Keratinocyte (primary cell): ENCODE data around the gene ITGB1BP1. TPM values are rescaled to one million over a fixed set of nuclear protein-coding genes. Genes with fewer than 3 reads are reported as not detected.

Experiments used
- DNase-seq: peaks from one replicate; pipeline ENCODE4 v3.0.0-alpha.2; 2011; ENCODE audit warnings: low read depth, missing footprints, low spot score
- FAIRE-seq: peaks from 2 replicates; lab custom pipeline; 2011; peaks lifted over from hg19 to GRCh38; lab: Jason Lieb, UNC
- H2AFZ ChIP-seq: 2 replicates; pipeline ENCODE4 v1.6.0; 2012; ENCODE audit warnings: low read length, control low read depth, inconsistent platforms; ENCODE audit not compliant: control insufficient read depth
- H3K27ac ChIP-seq: 2 replicates; pipeline ENCODE4 v1.5.1; 2011; ENCODE audit warnings: low read length; ENCODE audit not compliant: control insufficient read depth, insufficient read depth
- H3K27me3 ChIP-seq: 3 replicates; pipeline ENCODE4 v1.6.0; 2011; ENCODE audit warnings: low read length; ENCODE audit not compliant: control insufficient read depth, insufficient read depth; ENCODE audit errors: extremely low read depth
- H3K36me3 ChIP-seq, 2 experiments: 2 replicates in 1 of 2; 3 replicates in 1 of 2; pipeline ENCODE4 v1.5.1; 2011; ENCODE audit warnings: low read length in 2 of 2, mild to moderate bottlenecking in 1 of 2; ENCODE audit not compliant: control insufficient read depth in 2 of 2, insufficient read depth in 2 of 2; ENCODE audit errors: extremely low read depth in 1 of 2
- H3K4me1 ChIP-seq: 3 replicates; pipeline ENCODE4 v1.5.1; 2011; ENCODE audit warnings: low read length; ENCODE audit not compliant: control insufficient read depth, insufficient read depth; ENCODE audit errors: extremely low read depth
- H3K4me2 ChIP-seq: 3 replicates; pipeline ENCODE4 v1.6.0; 2011; ENCODE audit warnings: low read depth, low read length; ENCODE audit not compliant: control insufficient read depth, insufficient read depth; ENCODE audit errors: extremely low read depth
- H3K4me3 ChIP-seq, 3 experiments: fragments of 200-600 bp in 1 of 3; sonication (generic) in 1 of 3; 2 replicates in 2 of 3; 3 replicates in 1 of 3; pipeline ENCODE4 v1.5.1; 2011 to 2016; ENCODE audit warnings: low read length in 3 of 3, mild to moderate bottlenecking in 3 of 3, control low read depth in 2 of 3, inconsistent platforms in 1 of 3, low read depth in 1 of 3, mixed read lengths in 1 of 3, mixed run types in 1 of 3, moderate library complexity in 1 of 3; ENCODE audit not compliant: control insufficient read depth in 2 of 3, insufficient read depth in 2 of 3; ENCODE audit errors: extremely low read depth in 1 of 3
- H3K79me2 ChIP-seq: 2 replicates; pipeline ENCODE4 v1.6.0; 2012; ENCODE audit warnings: low read length; ENCODE audit not compliant: control insufficient read depth, insufficient read depth
- H3K9ac ChIP-seq: 3 replicates; pipeline ENCODE4 v1.6.0; 2011; ENCODE audit warnings: low read length; ENCODE audit not compliant: control insufficient read depth, insufficient read depth; ENCODE audit errors: extremely low read depth
- H3K9me1 ChIP-seq: 3 replicates; pipeline ENCODE4 v1.6.0; 2011; ENCODE audit warnings: low read length; ENCODE audit not compliant: control insufficient read depth, insufficient read depth; ENCODE audit errors: extremely low read depth
- H3K9me3 ChIP-seq: 2 replicates; pipeline ENCODE4 v1.5.1; 2012; ENCODE audit warnings: low read depth, low read length; ENCODE audit not compliant: control insufficient read depth
- H4K20me1 ChIP-seq: 3 replicates; pipeline ENCODE4 v1.6.0; 2011; ENCODE audit warnings: low read length; ENCODE audit not compliant: control insufficient read depth, insufficient read depth; ENCODE audit errors: extremely low read depth
- EZH2 ChIP-seq: IDR thresholded peaks from one replicate; pipeline ENCODE4 v1.6.1; 2012; ENCODE audit warnings: inconsistent platforms, mild to moderate bottlenecking, low read length, moderate library complexity
- dilution Hi-C: fragments of 300-500 bp; cut with MboI; formaldehyde crosslinking; loops from one replicate; pipeline ENCODE4 v1.7.0; 2020; ENCODE audit warnings: low sequenced_read_pairs; ENCODE audit not compliant: extremely low pct_ligation_motif_present
- polyA plus RNA-seq, 5 experiments: library from polyadenylated mRNA; depleted of rRNA in 3 of 5; stranded (reverse) in 3 of 5; stranded (forward) in 1 of 5; unstranded in 1 of 5; fragments of >200 nt; gene quantifications; 1 replicate in 1 of 5; 2 replicates in 3 of 5; 3 replicates in 1 of 5; pipeline versions ENCODE4 v1.2.1 to v1.2.3, GENCODE V29; 2011 to 2012; ENCODE audit warnings: missing spikeins in 2 of 5, low read depth in 1 of 5, low replicate concordance in 1 of 5
- TF ChIP-seq, protein P1 (sequence below), 3 experiments: IDR thresholded peaks in 1 of 3; conservative IDR thresholded peaks in 1 of 3; optimal IDR thresholded peaks in 1 of 3; 2 replicates in 2 of 3; 3 replicates in 1 of 3; pipeline versions ENCODE3 to v1.5.1; 2011; ENCODE audit warnings: low read length in 3 of 3, mild to moderate bottlenecking in 3 of 3, moderate library complexity in 2 of 3, control low read depth in 1 of 3, inconsistent platforms in 1 of 3; ENCODE audit not compliant: insufficient read depth in 2 of 3; ENCODE audit errors: extremely low read depth in 1 of 3

ITGB1BP1 gene
- polyA plus RNA-seq, 1 donor (not counting 4 experiments of a cell fraction or from before 2014, with no cell fraction given), result 169 TPM

DNA sequence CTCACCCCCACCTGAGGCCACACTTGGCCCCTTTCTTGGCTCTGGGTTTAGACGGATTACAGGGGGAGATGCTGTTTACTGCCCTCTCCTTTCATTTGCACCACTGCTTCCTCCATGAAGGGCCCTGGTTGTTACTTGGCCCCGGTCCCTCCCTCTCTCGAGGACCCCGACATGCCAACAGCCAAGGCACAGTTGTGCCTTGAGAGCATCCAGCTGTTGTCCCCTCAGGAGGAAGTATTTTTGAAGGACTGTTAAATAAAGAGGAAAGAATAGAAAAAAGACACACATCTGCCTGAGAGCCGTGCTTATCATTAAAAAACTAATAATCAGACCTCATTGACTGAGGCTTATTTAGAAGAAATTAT, 44.0 kb downstream of the ITGB1BP1 start:
- no peak overlapping the region for H3K27ac ChIP-seq
- no peak overlapping the region for H3K4me3 ChIP-seq
- H4K20me1 ChIP-seq, result no peaks in the 10 kb centered on the region
- peaks cover 44 to 52% of the 10 kb centered on the region in 2 experiments for H3K36me3 ChIP-seq
- H3K9me1 ChIP-seq, result no peaks in the 10 kb centered on the region
- H2AFZ ChIP-seq, result no peak overlapping the region
- H3K4me2 ChIP-seq, result no peak overlapping the region
- no peak for TF ChIP-seq EZH2
- TF ChIP-seq, protein P1, sequence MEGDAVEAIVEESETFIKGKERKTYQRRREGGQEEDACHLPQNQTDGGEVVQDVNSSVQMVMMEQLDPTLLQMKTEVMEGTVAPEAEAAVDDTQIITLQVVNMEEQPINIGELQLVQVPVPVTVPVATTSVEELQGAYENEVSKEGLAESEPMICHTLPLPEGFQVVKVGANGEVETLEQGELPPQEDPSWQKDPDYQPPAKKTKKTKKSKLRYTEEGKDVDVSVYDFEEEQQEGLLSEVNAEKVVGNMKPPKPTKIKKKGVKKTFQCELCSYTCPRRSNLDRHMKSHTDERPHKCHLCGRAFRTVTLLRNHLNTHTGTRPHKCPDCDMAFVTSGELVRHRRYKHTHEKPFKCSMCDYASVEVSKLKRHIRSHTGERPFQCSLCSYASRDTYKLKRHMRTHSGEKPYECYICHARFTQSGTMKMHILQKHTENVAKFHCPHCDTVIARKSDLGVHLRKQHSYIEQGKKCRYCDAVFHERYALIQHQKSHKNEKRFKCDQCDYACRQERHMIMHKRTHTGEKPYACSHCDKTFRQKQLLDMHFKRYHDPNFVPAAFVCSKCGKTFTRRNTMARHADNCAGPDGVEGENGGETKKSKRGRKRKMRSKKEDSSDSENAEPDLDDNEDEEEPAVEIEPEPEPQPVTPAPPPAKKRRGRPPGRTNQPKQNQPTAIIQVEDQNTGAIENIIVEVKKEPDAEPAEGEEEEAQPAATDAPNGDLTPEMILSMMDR (optimal IDR thresholded peaks at IDR 0.05 in 1 of 3, IDR thresholded peaks at IDR 0.05 in 1 of 3, conservative IDR thresholded peaks at IDR 0.05 in 1 of 3; ENCODE audit: extremely low read depth in 1 of 3, insufficient read depth in 2 of 3, low read length in 3 of 3), result no peak
- DNase-seq, result no peak
- H3K4me1 ChIP-seq, result peaks cover 6% of the 10 kb centered on the region
- FAIRE-seq, result no peak
- dilution Hi-C loops, result no loop called here
- H3K9ac ChIP-seq, result no peak overlapping the region
- no peaks in the 10 kb centered on the region for H3K79me2 ChIP-seq
- no peaks in the 10 kb centered on the region for H3K9me3 ChIP-seq
- no peaks in the 10 kb centered on the region for H3K27me3 ChIP-seq

DNA sequence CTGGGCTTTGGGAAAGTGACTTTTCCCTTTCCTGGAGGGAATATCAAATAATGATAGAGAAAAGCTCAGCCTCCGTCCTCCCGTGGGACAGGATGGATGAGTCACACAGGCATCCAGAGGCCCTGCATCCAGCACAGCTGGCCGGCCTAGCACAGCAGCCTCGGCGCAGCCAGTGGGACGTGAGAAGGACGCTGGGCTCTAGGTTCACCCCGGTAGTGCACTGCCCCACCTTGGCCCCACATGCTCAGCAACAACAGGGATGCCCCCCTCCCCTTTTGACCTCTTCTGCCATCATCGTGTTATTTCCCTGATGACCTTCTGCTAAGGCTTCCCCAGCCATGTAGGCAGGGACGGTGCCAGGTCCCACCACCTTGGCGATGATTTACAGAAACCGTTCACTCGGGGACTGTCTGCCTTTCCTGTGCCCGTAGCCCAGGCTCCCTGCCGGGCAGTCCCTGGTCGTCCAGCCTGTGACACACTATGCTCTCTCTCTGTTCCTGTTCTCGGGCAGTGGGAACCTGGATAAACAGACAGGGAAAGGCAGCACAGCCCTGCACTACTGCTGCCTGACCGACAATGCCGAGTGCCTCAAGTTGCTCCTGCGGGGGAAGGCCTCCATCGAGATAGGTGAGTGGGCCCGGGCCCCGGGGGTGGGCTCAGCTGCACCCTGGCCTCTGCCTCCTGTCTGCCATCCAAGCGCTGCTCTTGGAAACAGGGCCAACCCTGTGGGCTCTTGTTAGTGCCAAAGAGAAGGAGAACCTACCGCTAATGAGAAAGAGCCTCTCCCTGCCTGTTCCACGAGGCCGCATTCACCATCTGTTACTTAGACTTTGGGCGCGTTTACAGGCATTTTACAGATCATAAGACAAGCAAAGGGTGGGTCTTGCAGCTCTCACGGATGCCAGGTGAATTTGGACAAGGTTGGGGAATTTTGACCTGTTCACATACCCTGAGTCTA, 44.6 kb downstream of the ITGB1BP1 start:
- DNase-seq (no peak), FAIRE-seq (no peak)
- Histone ChIP-seq H3K9ac (no peak overlapping the region), H3K27me3 (no peaks in the 10 kb centered on the region), H3K9me1 (no peaks in the 10 kb centered on the region), H3K27ac (no peak overlapping the region), H3K4me2 (no peak overlapping the region), H2AFZ (no peak overlapping the region), H3K4me3 (no peak overlapping the region), H3K36me3 (peaks cover 46 to 49% of the 10 kb centered on the region in 2 experiments), H3K79me2 (no peaks in the 10 kb centered on the region), H3K9me3 (no peaks in the 10 kb centered on the region), H3K4me1 (peaks cover 6% of the 10 kb centered on the region), H4K20me1 (no peaks in the 10 kb centered on the region)
- dilution Hi-C loops, result no loop called here
- TF ChIP-seq, protein P1 (optimal IDR thresholded peaks at IDR 0.05 in 1 of 3, IDR thresholded peaks at IDR 0.05 in 1 of 3, conservative IDR thresholded peaks at IDR 0.05 in 1 of 3; ENCODE audit: extremely low read depth in 1 of 3, insufficient read depth in 2 of 3, low read length in 3 of 3), result no peak
- no peak for TF ChIP-seq EZH2
